HG03060 (cell line): ENCODE data around the gene GLCCI1.
A peak's percentile ranks its signal among the peaks of the same experiment; 100 is the strongest.
"Not testable (repeated sequence)": the region's sequence is repeated elsewhere in the genome, so short reads cannot be mapped to it uniquely, and the experiment has no call there.

Source experiments
- ATAC-seq: cut with Tn5 transposase; IDR thresholded peaks from one replicate; pipeline ENCODE4 v1.9.1; 2021; ENCODE audit warnings: low read depth, moderate number of reproducible peaks; ENCODE audit not compliant: unreplicated experiment

The GLCCI1 gene

GRCh38 chr7:7984424-7984823, 15.8 kb downstream of the GLCCI1 start:
- ATAC-seq: no peak

DNA sequence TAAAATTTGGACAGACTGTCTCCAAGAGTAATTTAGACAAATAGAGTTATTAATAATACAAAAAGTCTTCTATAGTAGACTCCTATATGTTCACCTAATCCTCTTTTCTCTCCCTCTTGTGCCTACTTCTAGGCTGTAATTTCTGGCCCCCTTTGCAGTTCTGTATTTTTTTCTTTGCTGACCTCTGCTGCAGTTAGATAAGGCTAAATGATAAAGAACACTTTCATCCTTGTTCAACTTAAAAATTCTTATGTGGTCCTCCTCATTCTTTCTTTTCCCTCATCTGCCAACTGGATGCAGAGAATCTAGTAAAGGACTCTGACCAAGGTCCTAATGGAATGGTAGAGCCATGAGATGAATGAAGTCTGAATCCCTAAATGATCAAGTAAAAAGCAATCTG, 20.1 kb downstream of the GLCCI1 start:
- no peak for ATAC-seq

- no peak for ATAC-seq
These were observed 20.5 kb downstream of the GLCCI1 start for GRCh38 chr7:7989133-7989532.

DNA sequence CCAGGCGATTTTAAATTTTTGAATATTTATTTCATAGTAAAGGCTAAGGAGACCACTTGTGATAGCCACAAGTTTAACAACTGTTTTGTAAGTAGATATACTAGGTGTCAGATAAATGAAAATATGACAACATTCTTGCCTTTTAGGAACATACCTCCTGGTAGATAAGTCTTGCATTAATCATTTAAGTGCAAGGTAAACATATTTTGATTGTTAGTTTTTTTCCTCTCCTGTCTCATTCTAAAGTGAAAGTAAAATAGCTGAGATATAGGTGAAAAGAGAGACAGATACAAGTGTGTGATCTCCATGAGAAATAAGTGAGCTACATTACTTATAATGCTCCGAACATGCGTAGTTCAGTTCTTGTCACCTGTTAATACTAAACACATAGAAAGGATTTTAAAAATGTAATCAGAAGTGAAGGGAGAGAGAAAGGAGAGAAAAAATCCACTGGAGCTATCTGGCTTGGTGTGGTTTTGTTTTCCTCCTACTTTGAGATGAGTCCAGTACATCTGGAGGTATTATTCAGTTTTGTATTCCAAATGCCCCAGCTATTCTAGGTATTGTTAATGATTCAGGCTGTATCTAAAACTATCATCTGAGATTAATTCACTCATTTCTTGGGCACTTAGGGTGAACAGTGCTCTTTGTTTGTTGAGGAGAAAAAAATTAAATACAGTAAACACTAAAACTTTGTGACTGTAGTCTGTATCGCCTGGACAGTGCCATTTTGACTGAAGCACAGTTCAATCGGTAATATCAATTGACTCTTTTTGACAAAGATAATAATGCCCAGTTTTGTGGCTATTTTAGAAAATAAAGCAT, 21.2 kb downstream of the GLCCI1 start:
- ATAC-seq: no peak

DNA sequence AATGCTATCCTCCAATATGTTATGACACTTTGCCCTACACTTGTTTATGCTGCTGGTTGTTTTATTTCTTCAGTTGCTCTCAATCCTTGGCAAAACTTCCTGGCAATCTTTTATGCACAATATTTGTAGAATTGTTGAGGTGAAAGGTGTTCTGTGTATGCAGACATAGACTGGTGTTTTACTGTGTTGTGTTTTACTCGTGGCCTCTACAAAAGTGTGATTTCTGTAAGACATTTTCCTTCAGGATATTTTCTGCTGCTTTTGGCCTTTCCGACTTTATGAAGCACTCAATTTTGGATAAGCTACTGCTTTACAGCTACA, 21.8 kb downstream of the GLCCI1 start:
- ATAC-seq: no peak

GRCh38 chr7:7992506-7992905, 23.9 kb downstream of the GLCCI1 start:
- no peak for ATAC-seq

DNA sequence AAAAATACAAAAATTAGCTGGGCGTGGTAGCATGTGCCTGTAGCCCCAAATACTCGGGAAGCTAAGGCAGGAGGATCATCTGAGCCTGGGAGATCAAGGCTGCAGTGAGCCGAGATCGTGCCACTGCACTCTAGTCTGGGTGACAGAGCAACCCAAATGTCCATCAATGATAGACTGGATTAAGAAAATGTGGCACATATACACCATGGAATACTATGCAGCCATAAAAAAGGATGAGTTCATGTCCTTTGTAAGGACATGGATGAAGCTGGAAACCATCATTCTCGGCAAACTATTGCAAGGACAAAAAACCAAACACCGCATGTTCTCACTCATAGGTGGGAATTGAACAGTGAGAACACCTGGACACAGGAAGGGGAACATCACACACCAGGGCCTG, 26.8 kb downstream of the GLCCI1 start:
- ATAC-seq: not testable (repeated sequence)

DNA sequence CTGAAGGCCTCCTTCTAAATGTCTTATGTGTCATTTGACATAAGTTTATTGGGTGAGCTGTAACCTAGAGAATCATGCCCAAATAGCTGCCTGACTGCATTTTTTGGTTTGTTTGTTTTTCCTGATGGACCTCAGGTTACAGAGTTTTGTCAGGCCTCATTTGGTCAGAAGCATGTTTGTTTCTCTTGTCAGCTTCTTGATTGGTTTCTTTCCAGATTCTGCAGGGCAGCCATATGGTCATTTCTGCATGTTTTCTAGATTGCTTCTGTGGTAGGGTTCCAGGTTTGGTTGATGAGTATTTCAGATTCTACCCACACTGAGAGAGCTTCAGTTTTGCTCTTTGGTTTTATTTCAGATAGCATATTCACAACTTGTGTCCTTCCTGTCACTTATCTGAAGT, 28.0 kb downstream of the GLCCI1 start:
- no peak for ATAC-seq

GRCh38 chr7:8000315-8000941, 31.8 kb downstream of the GLCCI1 start:
- no peak for ATAC-seq

DNA sequence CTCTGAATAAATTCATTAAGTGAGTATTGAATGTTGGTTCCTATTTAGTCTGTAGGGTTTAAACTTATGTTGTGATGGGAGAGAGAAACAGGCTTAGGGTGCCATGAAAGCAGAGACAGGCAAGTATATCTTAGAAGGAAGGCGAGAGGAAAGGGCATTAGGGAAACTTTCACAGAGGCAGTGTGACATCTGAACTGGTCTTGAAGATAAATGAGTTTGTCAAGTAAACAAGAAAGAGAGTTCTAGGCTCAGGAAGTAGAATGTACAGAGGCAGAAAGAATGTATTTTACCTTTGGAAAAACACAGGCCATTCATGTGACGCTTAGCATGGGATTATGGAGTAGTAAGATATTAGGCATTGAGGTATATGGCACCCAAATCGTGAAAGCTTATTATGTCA, 34.5 kb downstream of the GLCCI1 start:
- no peak for ATAC-seq

GRCh38 chr7:8005279-8005678, 36.7 kb downstream of the GLCCI1 start:
- no peak for ATAC-seq

DNA sequence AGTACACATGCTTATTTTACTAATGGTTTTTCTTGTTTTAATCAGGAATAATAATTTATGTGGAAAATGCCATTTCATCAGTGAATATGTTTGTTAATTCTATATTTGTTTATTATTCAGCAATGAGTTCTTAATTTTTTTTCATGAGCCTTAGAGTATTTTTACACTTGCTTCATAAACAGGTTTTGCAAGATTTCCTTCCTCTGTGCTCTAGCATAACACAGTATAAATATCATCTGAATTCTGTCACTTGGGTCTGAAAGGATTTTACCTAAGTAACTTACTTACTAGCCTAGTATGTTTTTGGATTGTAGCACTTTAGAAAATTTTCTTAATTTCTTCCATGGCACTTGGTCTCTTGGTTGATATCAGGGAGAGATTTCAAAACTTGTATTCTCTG, 45.8 kb downstream of the GLCCI1 start:
- no peak for ATAC-seq

GRCh38 chr7:8015100-8015745, 46.6 kb downstream of the GLCCI1 start:
- no peak for ATAC-seq

GRCh38 chr7:8015746-8016120, 47.1 kb downstream of the GLCCI1 start:
- ATAC-seq: no peak

DNA sequence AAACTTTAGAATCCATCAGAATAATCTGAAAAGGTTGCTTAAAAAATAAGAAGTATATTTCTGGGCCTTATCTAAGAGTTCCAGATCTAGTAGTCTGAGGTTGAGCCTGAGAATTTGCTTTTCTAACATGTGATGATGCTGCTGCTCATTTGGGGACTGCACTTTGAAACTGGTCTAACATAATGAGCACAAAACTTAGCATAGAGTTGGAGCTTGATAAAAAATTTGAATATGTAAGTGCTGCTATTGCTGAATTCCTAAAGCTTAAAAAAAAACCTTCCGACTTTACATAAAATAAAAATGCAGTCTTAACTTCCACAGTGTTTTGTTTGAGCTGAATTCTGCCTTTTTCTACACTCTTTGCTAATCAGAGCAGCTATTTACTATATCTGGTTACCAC, 48.8 kb downstream of the GLCCI1 start:
- ATAC-seq: no peak

GRCh38 chr7:8018961-8019360, 50.4 kb downstream of the GLCCI1 start:
- ATAC-seq: no peak

- no peak for ATAC-seq
These were observed 54.0 kb downstream of the GLCCI1 start for GRCh38 chr7:8022628-8023027.

- no peak for ATAC-seq
These were observed 66.6 kb downstream of the GLCCI1 start for GRCh38 chr7:8035192-8035591.

GRCh38 chr7:8035647-8036518, 67.3 kb downstream of the GLCCI1 start:
- peak; percentile 83 for ATAC-seq

DNA sequence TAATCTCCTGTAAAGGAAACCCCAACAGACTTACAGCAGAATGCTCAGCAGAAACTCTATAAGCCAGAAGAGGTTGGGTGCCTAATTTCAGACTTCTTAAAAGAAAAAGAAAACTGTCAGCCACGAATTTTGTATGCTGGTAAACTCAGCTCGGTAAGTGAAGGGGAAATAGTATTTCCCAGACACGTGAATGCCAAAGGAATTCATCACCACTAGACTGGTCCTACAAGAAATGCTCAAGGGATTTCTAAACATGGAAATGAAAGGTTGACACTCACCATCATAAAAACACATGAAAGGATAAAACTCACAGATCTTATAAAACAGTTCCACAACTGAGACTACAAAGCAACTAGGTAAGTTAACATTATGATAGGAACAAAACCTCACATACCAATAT, 68.6 kb downstream of the GLCCI1 start:
- no peak for ATAC-seq

GRCh38 chr7:8040768-8041369, 72.3 kb downstream of the GLCCI1 start:
- ATAC-seq: no peak
